NCI-H146 treated with DMSO at 0.1 percent for 48 hours (cell line): ENCODE results near the gene DIPK1C.

Source experiments
- DNase-seq: peaks from one replicate; lab custom pipeline; 2025; ENCODE audit not compliant: unreplicated experiment; lab: John Stamatoyannopoulos, UW

Gene DIPK1C

DNA sequence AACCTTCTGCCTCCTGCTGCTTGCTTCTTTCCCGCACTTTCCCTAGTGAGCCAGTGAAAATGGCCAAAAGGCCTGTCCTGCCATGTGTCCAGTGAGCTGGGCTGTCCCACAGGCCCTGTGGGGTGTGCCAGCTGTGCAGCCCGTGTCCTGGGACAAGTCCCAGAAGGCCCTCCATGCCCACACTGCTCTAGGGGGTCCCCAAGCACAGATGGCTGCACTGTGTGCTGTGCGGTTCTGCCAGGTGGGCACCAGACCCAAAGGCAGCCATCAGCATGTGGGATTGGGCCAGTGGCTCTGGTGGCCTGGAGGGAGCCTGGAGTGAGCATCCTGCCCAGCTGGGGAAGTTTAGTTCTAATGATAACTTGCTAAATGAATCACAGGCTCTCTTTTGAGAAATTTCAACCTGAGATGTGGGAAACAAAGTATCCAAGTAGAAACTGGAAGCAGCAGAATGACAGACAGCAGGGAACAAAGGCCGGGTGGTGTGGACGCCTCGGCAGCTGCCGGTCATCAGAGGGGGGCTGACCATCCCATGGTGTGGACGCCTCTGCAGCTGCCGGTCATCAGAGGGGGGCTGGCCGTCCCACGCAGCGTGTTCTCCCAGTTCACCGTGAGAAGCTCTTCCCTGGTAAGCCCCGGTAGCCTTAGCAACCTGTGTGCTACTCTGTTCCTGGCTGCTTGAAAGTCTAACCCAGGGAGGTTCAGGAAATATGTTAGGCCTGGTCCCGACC lies 29.2 kb upstream of the DIPK1C start:
- DNase-seq: peak; percentile 40

DNA sequence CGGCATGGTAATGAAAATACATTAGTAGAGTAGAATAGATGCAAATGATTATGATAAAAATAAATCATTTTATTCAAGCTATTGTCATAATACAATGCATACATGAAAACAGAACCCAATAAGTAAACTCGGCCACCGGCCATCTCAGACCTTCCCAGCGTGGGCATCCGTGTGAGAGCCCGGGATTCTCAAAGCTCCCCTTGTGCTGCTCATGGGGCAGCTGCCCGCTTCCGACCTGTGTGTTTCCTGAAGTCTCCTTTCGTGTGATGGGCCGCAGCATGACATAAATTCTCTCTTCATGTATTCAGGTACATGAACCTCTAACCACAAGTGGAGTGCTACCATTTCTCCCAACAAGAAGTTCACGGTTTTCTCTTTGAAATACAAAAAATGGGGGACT lies 25.6 kb upstream of the DIPK1C start:
- no peak for DNase-seq

DNA sequence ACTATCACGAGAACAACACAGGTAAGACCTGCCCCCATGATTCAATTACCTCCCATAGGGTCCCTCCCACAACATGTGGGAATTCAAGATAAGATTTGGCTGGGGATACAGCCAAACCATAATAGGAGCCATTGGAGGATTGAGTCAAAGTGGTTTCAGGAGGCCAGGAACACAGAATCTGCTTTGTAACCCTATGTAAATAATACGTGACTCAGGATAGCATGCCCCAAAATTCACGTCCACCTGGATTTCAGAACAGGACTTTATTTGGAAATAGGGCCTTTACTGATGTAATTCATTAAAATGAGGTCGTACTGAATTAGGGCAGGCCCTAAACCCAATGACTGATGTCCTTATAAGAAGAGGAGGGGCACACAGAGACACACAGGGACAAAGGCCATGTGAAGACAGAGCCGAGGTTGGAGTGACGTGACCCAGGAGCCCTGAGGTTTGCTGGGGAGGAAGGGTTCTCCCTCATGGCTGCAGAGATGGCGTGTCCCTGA lies 23.1 kb upstream of the DIPK1C start:
- no peak for DNase-seq

DNA sequence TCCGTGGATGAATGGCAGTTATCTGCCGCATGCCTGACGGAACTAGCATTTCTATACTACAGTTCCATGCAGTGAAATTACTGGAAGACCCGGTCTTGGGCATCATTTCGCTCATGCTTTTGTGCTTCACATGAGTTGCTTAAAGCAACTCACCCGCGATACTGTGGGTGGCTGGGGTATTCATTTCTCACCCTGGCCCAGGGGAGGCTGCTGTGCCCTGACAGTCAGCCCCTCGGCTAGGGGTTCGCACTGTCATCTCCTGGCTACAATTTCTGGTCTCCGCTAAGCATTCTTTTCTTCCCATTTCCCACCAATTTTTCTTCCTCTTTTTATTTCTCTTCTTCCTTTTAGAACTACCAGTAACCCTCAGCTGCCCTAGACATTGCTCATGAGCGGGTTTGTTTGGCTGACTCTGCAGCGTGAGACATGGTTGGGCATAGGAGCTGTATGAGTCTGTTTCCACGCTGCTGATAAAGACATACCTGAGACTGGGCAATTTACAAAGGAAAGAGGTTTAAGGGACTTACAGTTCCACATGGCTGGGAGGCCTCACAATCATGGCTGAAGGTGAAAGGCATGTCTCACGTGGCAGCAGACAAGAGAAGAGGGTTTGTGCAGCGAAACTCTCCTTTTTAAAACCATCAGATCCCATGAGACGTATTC lies 22.5 kb upstream of the DIPK1C start:
- no peak for DNase-seq

DNA sequence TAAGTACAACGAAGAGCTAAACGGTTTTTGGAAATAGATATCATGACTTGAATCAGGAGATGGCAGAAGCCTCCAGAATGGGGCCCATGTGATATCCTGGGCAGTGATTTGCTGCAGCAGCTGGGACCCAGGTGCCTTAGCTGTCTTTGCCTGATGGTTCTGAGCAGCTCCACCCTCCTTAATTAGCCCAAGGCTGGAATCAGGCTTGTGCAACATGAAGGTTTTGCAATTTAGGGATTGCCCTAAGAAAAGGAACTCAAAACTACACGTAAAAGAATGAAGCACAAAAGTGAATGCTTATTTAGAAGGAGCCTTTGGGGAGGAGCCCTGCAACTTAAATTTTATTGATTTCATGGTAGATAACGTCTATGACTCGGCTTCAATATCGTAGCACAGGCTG lies 21.8 kb upstream of the DIPK1C start:
- DNase-seq: no peak

DNA sequence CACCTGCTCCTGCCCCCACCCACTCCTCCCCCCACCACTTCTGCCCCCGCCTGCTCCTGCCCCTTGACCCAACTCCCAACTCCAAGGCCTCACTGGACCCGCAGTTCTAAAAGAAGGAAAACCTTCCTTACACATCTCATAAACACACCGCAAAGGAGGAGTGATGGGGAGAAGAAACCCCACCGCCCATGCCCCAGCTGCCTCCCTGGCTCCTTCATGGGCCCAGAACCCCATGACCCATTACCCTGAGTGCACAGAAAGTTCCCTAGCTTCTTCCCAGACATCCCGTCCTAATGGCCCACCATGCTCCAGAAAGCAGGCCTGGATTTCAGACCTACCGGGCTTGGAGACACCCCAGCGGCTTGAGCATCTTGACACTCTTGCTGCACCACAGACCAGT lies 21.2 kb upstream of the DIPK1C start:
- DNase-seq: no peak

DNA sequence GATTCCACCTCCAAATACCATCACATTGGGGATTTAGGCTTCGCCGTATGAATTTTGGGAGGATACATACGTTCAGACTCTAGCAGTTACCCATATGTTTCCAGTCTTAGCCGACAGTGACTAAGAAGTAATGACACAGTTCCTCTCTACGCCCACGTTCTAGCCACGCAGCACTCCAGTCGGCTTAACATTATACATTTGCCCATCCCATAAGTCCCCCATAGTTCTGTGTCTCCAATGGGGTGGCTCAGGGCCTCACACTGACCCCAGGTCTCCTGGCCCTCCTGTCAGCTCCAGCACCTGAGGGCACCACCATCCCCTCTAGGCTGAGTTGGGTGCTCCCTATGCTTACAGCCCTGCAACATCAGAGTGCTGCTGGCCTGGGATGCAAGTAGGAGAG lies 20.7 kb upstream of the DIPK1C start:
- no peak for DNase-seq

DNA sequence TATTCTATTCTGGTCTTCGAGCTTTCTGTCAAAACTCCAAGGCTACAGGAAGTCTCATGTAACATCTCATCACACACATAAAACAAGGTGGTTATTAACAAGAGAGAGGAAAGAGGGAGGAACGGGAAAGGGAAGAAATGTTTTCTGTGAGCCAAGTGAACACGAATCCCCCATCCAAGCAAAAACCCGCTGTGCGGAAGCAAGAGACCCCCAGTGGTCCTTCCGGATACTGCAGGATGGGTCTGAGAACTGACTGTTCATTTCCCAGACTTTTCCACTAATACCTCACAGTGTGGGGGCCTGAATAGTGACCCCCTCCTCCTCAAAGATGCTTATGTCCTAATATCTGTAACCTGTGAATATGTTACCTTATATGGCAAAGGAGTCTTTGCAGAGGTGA lies 19.0 kb upstream of the DIPK1C start:
- peak; percentile 38 for DNase-seq

DNA sequence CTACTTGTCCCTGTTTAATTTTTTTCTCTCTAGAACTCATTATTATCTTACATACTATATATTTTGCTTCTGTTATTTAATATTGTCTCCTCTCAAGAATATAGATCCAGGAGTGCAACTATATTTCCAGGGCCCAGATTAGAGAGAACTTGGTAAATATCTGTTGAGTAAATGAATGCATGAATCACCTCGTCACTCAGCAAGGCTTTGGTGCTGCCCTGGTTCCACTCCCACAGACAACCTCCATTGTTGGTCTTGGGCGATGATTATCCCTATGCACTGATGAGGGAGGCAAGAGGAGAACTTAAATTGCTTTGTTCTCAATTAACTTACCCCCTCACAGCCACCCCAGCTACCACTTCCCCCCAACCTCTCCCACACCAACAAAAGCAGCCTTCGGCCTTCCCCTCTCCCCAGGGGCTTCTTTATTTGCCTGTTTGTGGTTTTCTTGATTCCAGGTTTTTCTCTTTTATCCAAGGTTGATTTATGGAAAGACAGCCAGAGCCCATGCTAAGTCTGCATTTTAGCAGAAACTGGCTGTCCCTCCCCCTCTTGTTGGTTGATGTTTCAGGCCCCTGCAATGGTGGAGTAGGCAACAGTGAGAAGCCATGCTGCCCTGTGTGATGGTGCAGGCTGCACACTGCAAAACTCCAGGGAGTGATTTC lies 17.0 kb upstream of the DIPK1C start:
- no peak for DNase-seq

DNA sequence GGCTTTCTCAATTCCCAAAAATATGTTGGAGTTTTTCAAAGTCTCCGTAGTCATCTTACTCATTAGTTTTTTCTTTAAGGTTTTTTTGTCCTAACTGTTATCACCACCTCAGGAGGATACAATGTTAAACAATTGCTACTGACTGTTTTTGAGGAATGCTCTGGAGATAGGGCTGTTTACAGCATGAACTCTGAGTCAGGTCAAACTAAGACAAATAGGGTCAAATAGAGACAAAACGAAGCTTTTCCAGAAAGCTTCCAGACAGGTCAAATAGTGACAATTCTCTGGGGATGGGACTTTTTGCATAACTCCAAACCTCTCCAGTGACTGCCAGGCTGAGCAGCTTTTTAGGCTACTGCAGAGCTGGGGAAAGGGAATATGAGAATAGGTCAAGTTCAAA lies 15.2 kb upstream of the DIPK1C start:
- DNase-seq: no peak

DNA sequence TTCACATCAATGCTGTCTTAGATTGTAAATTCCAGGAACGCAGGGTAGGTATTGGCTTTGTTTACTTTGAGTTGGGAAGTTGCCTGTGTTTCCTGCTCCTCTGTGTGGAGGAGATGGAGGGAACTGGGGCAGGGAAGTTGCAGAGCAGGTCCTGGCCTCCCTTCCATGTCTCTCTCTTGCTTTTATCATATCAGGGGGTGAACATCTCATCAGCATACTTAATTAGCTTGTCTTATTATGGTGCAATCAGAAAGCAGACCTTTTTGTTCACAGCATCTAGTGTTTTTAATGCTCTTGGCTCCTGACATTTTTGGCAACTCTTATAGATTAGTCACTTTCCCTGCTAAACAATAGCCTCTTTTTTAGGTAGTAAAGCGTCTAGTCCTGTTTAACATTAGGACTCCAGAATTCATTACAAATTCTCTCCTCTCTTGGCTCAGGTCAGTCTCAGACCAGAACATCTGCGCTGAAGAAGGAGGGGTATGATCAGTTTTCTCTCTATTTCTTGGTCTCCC lies 11.5 kb upstream of the DIPK1C start:
- DNase-seq: no peak

DNA sequence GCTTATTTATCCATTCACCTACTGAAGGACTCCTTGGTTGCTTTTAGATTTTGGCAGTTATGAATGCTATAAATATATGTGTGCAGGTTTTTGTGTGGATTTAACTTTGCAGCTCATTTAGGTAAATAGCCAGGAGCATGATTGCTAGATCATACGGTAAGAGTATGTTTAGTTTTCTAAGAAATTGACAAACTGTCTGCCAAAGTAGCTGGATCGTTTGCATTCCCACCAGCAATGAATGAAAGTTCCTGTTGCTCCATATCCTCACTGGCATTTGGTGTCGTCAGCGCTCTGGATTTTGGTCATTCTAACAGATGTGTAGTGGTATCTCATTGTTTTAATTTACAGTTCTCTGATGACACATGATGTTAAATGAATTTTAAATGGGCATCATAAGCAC lies 8.7 kb upstream of the DIPK1C start:
- DNase-seq: no peak

DNA sequence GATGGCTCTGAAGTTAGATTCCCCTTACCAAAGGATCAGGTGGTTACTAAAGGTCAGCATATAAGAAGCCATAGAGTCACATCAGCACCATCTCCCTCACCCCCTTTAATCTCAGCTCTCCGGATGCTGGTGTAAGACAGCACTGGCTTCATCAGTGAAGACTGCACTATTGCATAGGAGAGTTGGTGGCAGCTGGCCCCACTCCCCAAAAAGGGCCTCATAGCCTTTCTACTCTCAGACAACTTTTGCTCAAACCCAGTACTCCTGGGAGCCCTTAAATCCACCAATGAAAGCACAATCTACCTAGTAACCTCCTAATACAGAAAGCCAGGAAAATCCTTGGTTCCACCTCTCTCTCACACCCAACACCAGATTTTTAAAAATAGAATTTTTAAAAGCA lies 6.9 kb upstream of the DIPK1C start:
- no peak for DNase-seq

DNA sequence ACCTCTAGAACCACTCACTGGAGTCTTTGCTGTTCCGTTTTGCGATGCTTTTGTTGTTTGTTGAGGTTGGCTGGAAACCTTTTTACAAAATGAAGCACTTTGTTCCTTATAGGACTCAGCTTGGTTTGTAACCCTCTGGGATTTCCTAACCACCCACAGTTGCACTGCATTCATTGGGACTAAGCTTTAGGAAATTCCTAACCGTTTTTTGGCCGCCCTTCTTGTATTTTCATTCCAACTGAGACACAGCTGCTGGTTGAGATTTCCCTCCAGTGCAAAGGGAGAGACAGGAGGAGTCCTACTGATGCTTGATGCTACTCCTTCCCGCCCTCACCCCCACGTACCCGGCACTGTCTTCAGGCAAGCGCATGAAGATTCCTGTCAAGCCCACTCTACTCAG lies 6.1 kb upstream of the DIPK1C start:
- DNase-seq: no peak

DNA sequence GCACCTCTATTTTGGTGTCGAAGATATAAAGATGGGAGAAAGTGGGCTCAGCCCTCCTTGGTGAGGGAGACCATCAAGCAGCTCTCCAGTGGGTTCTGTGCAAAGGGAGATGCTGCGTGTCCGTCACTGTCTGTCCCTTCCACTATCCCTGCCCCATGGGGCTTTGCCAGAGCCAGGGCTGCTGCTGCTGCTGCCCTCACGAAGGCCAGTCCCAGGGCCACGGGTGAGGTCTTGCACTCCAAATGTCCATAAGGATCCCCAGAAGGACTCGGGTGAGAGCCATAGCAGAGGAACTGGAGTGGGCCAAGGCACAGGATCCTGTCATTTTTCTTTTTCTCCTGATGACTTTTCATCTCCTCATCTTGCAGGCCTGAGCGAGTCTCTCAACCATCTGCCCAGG lies 3.7 kb upstream of the DIPK1C start:
- no peak for DNase-seq

DNA sequence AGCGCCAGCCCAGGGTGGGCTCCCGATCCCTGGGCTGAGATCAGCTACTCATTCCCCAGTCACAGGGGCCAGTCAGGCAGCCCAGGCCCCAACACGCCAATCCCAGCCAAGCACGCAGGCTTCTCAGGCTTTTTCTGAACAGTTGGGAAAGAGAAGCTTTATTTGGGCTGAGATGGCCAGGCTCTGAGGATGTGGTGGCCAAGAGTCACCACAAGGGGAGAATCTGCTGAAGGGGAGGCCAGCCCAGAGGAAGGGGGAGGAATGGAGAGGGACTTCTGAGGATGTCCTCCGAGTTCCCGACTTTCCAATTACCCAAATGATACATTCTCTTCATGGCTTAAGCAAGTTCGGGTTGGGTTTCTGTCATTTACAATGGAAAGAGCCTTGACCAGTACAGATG lies 2.8 kb upstream of the DIPK1C start:
- no peak for DNase-seq

DNA sequence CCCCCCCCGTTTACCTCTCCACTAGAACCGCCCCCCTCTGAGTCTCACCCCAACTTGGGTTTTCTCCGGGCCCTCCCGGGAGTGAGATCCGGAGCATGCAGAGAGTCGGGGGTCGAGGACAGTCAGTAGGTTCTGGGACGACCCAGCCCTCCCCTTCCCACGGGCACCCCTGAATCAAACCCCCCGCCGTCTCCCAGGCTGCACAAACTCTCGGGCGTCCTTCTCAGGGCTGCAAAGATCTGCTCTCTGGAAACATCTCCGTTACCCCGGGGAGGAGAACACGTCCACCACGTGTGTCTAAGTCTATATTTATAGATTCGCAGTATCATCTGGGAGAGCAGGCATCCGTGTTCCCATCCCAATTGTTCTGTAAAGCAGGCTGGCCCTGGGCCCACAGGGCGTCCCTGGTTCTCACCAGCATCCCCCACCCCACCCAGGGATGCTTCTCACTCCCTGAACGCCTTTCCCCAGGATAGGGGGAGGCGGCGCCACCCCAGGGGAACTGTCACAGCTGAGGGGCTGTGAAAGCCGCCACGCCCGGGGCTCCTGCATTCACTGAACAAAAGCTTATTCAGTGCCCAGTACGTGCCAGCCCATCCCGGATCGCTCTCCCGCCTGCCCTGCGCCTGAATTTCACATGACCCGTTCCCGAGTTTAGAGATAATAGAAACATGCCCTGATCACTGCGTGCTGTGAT lies 765 bp upstream of the DIPK1C start:
- no peak for DNase-seq

DNA sequence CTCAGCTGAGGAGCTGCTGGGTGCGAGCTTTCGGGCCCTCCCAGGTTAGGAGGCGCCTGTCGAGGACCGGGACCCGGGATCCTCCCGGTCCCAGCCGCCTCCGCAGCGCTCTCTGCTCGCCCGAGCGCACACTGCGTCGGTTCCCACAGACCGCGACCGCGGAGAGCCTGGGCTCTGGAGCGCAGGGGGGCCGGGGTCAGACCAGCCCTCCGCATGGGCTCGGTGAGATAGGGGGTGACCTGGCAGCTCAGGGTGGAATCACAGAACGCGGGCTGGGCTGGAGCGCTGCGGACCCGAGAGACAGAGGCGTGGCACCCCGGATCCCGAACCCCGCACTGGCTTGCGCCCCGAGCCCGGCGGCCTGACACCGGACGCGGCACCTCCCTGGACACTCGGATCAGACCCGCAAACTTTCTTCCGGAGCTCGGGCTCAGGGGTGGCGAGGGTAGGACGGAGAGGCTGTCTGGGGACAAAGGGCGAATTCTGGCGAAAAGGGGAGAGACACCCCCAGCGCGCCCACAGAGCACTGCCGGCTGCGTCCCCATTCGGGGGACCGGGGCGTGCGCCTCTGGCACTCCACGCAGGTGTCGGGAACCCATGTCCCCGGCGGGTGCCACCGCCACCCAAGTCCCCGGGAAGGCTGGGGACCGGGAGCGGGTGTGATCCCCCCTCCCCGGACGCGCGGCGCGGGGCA lies 612 bp downstream of the DIPK1C start:
- no peak for DNase-seq

DNA sequence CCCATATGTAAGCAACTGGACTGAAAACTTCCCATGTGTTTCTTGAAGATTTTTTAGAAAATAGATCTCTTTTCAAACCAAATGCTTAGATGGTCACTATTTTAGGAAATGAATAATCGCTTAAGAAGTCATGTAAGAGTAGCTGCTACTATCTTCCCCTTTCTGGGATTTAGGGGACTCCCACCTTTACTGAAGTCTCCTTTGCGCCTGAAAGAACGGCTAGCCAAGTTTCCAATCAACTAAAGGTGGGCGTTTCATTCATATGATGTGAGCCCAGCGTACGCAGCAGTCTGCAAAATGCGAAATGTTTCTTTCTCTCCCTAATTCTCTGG lies 1.1 kb downstream of the DIPK1C start:
- no peak for DNase-seq

DNA sequence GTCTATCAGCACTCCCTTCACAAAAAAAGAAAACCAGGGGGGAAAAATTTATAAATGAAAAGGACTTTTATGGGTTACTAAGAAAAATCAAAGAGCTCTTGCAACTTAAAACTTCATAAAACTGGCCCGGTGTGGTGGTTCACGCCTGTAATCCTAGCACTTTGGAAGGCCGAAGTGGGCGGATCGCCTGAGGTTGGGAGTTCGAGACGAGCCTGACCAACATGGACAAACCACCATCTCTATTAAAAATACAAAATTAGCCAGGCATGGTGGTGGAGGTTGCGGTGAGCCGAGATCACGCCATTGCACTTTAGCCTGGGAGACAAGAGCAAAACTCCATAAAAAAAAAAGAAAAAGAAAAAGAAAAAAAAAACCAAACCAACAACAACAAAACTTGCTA lies 1.7 kb downstream of the DIPK1C start:
- no peak for DNase-seq

DNA sequence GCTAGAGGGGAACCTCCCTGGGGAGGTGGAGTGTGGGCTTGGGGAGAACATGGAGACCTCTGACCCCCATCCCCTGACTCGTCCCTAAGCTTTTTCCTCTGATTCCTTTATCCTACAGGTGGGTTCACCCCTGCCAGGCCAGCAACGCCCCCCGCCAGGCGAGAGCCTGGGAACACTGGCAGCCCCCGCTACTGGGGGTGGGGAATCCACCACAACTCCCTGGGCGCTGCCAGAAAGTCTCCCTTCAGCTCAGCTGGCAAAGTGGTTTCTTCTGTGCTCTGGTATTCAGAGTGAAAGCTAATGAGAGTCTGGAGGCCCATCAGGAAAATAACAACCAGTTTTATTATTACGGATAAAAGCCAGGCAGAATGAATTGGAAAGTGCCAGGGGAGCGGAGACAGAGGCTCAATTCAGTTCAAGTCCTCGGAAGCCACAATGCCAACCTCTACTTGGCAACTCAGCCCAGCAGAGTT lies 2.8 kb downstream of the DIPK1C start:
- DNase-seq: no peak
